Nucleus accumbens (tissue), 56 donors: ENCODE results near the gene OR5B2.
"Not testable (repeated sequence)": the region's sequence is repeated elsewhere in the genome, so short reads cannot be mapped to it uniquely, and the experiment has no call there.

Experiments used
- DNase-seq, 56 donors: peaks; one replicate each; lab custom pipeline; 2025; lab: John Stamatoyannopoulos, UW

The OR5B2 gene

DNA sequence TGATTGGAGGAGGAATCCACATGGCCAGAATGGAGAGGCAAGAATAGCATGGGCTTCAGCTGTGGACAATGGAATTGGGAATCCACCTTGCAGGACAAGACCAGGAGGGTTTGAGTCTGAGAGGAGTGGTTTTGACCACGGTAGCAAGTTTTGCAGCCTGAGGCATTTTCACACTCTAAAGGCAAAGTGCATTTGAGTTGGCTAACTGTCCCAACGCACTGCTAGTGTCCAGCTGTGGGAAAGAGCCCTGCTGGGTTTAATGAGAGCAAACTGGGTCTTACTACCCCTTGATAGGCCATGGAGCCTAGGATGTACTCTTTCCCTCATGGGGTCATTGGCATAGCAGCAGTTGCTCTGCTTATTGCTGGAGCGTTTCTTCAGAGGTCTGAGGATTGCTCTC lies at the start of gene OR5B2:
OR5B2 (minus strand) TSS at position 101 of the 400 bp plus-strand sequence. CDS start 4,860 bp downstream, outside the sequence.
- DNase-seq, result no peak

DNA sequence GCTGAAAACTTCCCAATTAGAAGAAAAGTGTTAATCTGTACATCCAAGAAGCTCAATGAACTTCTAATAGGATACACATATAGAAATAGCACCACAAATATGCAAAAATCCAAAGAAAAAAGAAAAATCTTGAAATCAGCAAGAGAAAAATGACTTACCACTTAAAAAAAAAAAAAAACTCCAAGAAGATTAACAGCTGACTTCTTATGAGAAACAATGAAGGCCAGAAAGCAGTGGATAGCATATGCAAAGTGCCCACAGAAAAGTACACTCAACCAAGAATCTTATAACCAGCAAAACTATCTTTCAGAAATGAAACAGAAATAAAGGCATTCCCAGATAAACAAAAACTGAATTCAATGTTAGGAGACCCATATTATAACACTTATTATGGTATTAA lies 44.0 kb upstream of the OR5B2 start:
- no peak for DNase-seq

DNA sequence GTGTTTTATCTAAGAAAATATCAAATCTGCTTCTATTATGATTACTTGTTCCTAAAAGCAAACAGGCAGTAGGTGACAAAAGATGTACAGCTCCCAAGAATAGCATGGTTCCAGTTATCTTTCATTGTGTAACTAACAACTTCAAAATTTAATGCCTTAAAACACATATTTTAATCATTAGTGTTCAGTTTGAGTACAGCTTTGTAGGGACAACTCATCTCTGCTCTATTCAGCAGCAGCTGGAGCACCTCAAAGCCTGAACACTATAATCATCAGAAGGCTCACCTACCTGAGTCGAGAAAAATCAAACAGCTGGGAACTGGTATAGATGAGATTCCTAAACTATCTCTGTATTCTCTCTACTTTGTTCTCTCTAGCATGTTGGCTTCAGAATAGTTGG lies 38.4 kb upstream of the OR5B2 start:
- no peak for DNase-seq

DNA sequence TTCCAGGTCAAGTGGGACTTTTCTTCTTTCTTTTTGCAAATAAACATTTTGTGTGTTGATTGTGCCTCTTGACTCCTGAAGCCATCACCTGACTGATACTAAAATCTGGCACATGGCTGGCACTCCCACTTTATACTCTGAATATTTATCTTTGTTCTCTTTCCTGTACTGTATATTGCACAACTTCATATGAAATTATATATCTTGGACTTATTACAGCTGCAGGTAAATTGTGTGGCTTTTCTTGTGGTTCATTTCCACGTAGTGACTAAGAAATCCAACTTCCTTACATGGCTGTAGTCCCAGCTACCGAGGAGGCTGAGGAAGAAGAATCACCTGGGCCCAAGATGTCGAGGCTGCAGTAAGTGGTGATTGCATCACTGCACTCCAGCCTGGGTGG lies 37.8 kb upstream of the OR5B2 start:
- no peak for DNase-seq

DNA sequence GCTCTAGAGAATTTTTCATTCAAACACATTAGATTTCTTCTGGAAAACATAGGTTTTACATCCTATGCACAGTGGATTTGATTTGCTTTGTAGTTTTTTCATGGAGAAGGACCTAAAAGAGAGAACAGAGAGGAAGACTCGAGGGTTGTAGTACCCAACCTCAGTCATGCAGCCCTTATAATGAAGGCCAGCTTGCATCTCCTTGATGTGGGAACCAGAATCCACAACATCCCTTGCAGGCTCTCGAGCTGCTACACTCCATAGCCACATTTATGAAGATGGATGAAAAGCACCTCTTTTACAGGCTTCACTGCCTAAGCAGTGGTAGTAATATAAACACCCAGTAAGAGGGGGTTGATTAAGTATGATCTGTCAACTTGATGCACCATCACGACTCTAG lies 23.7 kb upstream of the OR5B2 start:
- DNase-seq, result no peak

DNA sequence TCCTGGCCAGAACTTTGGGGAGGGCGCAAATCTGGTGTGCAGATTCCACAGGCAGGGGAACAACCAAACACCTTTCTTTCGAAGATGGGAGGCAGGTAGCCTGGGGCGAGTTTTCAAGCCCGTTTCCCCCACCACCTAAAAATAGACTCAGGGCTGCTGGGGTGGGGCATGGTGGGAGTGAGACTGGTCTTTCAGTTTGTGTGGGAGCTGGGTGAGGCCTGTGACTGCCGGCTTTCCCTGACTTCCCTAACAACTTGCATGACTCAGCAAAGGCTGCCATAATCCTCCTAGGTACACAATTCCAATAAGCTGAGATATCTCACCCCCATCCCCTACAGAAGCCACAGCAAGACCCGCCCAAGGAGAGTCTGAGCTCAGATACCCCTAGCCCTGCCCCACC lies 18.4 kb upstream of the OR5B2 start:
- DNase-seq, result no peak

DNA sequence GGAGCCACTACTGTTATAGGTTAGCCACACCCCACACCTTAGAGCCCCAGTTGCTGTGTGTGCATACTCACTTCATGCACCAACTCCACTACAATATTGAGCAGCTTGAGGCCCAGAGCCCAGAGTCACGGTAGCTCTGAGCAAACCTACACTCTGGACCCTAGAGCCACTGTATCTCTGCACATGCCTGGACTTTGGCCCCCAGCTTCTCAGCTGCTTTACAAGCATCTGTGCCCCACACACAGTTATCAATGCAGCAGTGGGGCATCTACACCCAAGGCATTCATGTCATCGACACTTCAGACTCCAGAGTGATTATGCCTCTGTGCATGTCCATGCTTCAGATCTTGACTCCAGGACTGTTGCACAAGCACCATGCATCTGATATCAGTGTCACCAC lies 16.4 kb upstream of the OR5B2 start:
- no peak for DNase-seq

DNA sequence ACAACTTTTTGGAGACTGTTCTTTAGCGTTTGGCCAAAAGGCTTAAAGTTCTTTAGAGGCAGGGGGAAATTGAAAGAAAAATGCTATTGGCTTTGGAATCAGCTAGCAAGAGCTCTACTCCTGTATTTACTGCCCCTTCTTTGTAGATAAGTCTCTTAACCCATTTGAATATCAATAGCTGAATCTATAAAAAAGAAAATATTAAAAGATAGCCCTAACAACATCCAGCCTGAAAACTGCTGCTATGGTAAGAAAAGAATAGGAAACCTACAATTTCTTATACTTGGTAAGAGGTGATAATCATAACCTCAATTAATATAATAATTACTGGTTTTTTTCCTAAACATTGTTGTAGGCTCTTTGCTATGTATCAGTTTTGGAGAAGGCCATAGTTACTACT lies 14.2 kb upstream of the OR5B2 start, which contains the start of gene OR5B12:
OR5B12 (minus strand) TSS at position 101 of the 400 bp plus-strand sequence. CDS start 2,085 bp downstream, outside the sequence.
- DNase-seq, result no peak

DNA sequence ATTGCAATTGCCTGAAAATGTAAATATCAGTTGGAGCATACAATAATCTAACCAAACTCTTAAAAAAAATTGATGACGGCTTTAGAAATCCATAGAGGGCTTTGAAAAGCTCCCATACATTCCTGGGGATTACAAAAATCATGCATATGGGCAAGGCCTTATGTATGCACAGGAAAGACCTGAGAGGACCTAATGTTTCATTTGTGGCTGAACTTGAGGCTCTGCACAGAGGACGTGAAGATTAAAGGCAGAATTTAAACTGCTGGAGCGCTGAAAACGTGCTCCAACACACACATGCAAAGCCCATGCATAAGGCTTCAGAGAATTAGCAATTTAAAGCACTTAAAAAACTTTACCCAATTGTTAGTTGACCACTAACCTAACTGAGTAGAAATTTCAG lies 10.6 kb upstream of the OR5B2 start:
- DNase-seq, result no peak

- no peak for DNase-seq
Measured at GRCh38 chr11:58434217-58434616, 6.3 kb upstream of the OR5B2 start.

- DNase-seq, result no peak
Measured at GRCh38 chr11:58433638-58434203, 5.8 kb upstream of the OR5B2 start.

DNA sequence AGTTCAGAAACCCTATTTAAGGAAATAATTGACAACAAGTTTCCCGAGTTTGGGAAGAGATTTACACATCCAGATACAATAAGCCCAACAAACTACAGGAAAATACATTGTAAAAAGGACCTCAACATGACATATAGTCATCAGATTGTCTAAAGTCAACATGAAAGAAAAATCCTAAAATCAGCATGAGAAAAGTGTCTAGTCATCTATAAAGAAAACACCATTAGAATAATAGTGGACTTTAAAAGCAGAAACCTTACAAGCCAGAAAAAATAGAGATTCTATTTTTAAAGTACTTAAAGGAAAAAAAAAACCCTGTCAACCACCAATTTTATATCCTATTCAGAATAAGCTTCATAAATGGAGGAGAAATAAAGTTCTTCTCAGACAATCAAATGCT lies 1.4 kb upstream of the OR5B2 start:
- DNase-seq, result no peak

- no peak for DNase-seq
Measured at GRCh38 chr11:58406774-58407173, 21.1 kb downstream of the OR5B2 start, which contains the start of gene OR5B3. TSS of gene OR5B3 (minus strand) at chr11:58406874. CDS start at chr11:58403409, 3,465 bp downstream.

DNA sequence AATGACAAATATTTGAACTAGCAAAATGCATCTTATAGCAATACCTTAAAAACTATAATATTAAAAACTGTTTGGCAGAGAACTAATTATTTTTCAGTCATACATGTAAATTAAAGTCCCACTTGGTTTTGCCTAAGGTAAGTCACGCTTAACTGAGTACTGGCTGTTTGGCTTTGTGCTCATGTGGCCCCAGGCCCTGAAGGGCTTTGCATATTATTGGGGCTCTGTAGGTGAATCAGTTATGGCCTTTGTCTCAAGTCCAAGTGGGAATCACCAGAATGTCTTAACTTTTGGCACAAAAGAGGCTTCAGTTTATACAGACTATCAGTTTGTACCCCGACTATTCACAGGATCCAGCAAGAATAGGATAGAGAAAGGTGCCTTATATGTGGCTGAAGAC lies 28.3 kb downstream of the OR5B2 start:
- DNase-seq, result not testable (repeated sequence)

GRCh38 chr11:58395581-58395980 lies 32.3 kb downstream of the OR5B2 start:
- no peak for DNase-seq

DNA sequence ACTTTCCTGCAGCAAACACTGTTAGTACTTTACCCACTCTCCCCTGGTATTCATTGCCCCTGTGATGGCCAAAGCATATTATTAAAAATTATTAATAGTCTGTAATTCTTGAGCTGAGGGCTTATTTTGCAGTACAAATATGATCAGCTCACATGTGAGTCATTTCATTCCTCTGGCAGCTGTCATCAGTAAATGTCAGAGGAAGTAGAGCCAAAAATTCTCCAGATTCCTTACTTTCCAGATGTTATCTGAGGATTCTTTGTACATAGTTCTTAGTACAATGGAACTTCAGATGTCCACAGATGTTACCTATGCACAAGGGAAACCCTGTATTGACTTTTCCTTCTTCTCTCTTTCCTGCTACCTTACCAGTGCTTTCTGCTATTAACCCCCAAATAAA lies 33.7 kb downstream of the OR5B2 start:
- DNase-seq, result no peak

GRCh38 chr11:58392746-58393145 lies 35.2 kb downstream of the OR5B2 start:
- no peak for DNase-seq

- DNase-seq, result no peak
Measured at GRCh38 chr11:58391879-58392278, 36.0 kb downstream of the OR5B2 start.

GRCh38 chr11:58390551-58391063 lies 37.3 kb downstream of the OR5B2 start:
- DNase-seq, result no peak
